Measurements from ENCODE around the gene GLRA3. TPM values are rescaled to one million over a fixed set of nuclear protein-coding genes. Genes with fewer than 3 reads are reported as not detected.

The GLRA3 gene
- total and polyA plus RNA-seq, 2 of the 8 experiments (the other 6 are each of a cell fraction or from before 2014, with no cell fraction given): 0.02 TPM; not detected in 1

GRCh38 chr4:174713821-174714220, 115.2 kb downstream of the GLRA3 start:
- H3K9me3 ChIP-seq (ENCODE audit: insufficient read depth in 2 of 2, low read depth in 1 of 2, low read length in 1 of 2): no peaks in the 10 kb centered on the region
- DNase-seq (ENCODE audit: low read depth in 1 of 2, low spot score in 2 of 2) (no peak), FAIRE-seq (no peak)
- H3K18ac ChIP-seq (ENCODE audit: extremely low read depth, low read length): no peak overlapping the region
- peaks cover 0 to 4% (median 2%) of the 10 kb centered on the region in 4 experiments; a peak in 1 of 7 replicates for H3K4me1 ChIP-seq (replicated peaks in 1 of 4; ENCODE audit: control insufficient read depth in 3 of 4, insufficient read depth in 4 of 4, low read length in 3 of 4)
- 0 out of 2 replicates have a peak overlapping the region, but pooled peaks have one; percentile 26 for H2AFZ ChIP-seq (ENCODE audit: low read length)
- no peak overlapping the region for H2BK120ac ChIP-seq (replicated peaks; ENCODE audit: low read depth, low read length)
- ChIA-PET POLR2A (ENCODE audit: partially characterized antibody) (no interaction called here), CTCF (ENCODE audit: partially characterized antibody) (interaction anchor here (0.9 to 3.6 kb wide), 23 partner anchors 10 to 539 kb away, joined by 3 to 12 read pairs (median 4); no protein-coding TSS in a partner anchor)
- H3K14ac ChIP-seq (ENCODE audit: insufficient read length): no peak overlapping the region
- H3K79me1 ChIP-seq (ENCODE audit: low read depth, low read length): no peaks in the 10 kb centered on the region
- H4K91ac ChIP-seq (replicated peaks; ENCODE audit: insufficient read length, low read length): no peak overlapping the region
- no peaks in the 10 kb centered on the region for H3K23me2 ChIP-seq (ENCODE audit: low read depth, low read length)
- no peaks in the 10 kb centered on the region for H3K36me3 ChIP-seq (ENCODE audit: control insufficient read depth in 2 of 4, insufficient read depth in 4 of 4, low read length in 3 of 4)
- no peak overlapping the region for H4K5ac ChIP-seq (ENCODE audit: insufficient read length, low read depth, low read length)
- H2AK5ac ChIP-seq (ENCODE audit: low read depth, low read length): no peak overlapping the region
- no peak overlapping the region for H3K27ac ChIP-seq (ENCODE audit: low read depth, low read length)
- no peaks in the 10 kb centered on the region for H3K79me2 ChIP-seq (ENCODE audit: control insufficient read depth in 1 of 2, insufficient read depth in 2 of 2, low read length in 2 of 2)
- no peak for TF ChIP-seq BRCA1 (IDR thresholded peaks at IDR 0.05; ENCODE audit: low read depth, low read length)
- TF ChIP-seq ZNF274 (IDR thresholded peaks at IDR 0.05; ENCODE audit: borderline replicate concordance, extremely low read depth, low read length): no peak
- TF ChIP-seq BACH1 (IDR thresholded peaks at IDR 0.05; ENCODE audit: low read length): no peak
- no peak for TF ChIP-seq SUZ12 (IDR thresholded peaks at IDR 0.05; ENCODE audit: low read length)
- TF ChIP-seq TBP (IDR thresholded peaks at IDR 0.05; ENCODE audit: low read depth, low read length): no peak
- TF ChIP-seq KDM4A (IDR thresholded peaks at IDR 0.05; ENCODE audit: low read depth, low read length, severe bottlenecking): no peak
- no peak for TF ChIP-seq SP4 (IDR thresholded peaks at IDR 0.05; ENCODE audit: low read length)
- TF ChIP-seq RAD21 (IDR thresholded peaks at IDR 0.05 in 1 of 2, conservative IDR thresholded peaks at IDR 0.05 in 1 of 2; ENCODE audit: low read depth in 2 of 2, low read length in 2 of 2): no peak
- no peak for TF ChIP-seq CBX5 (IDR thresholded peaks at IDR 0.05; ENCODE audit: low read depth, low read length)
- no peak for TF ChIP-seq SIN3A (conservative IDR thresholded peaks at IDR 0.05 in 1 of 2, IDR thresholded peaks at IDR 0.05 in 1 of 2; ENCODE audit: low read depth in 1 of 2, low read length in 2 of 2)
- TF ChIP-seq KDM5A (IDR thresholded peaks at IDR 0.05; ENCODE audit: low read length): no peak
- no peak for TF ChIP-seq SIRT6 (IDR thresholded peaks at IDR 0.05; ENCODE audit: low read length)
- TF ChIP-seq TAF1 (IDR thresholded peaks at IDR 0.05; ENCODE audit: low read depth, low read length): no peak
- H2BK5ac ChIP-seq (ENCODE audit: low read depth, low read length): no peak overlapping the region
- H2BK15ac ChIP-seq (ENCODE audit: low read length): no peak overlapping the region
- H2BK12ac ChIP-seq (ENCODE audit: low read depth, low read length): no peak overlapping the region
- H3K56ac ChIP-seq (replicated peaks; ENCODE audit: insufficient read length, low read depth, low read length): no peak overlapping the region
- H3K27me3 ChIP-seq (replicated peaks in 1 of 4; ENCODE audit: control insufficient read depth in 3 of 4, extremely low read depth in 1 of 4, insufficient read depth in 3 of 4, low read length in 3 of 4): no peaks in the 10 kb centered on the region
- no peak overlapping the region for H4K8ac ChIP-seq (ENCODE audit: extremely low read depth, insufficient read depth, low read length)
- no peak overlapping the region for H3K4me2 ChIP-seq (ENCODE audit: insufficient read depth in 1 of 2, low read depth in 2 of 2, low read length in 2 of 2)
- no peak overlapping the region for H3K23ac ChIP-seq (ENCODE audit: insufficient read length)
- H3K4me3 ChIP-seq (ENCODE audit: extremely low read depth in 1 of 4, insufficient read depth in 2 of 4, low read depth in 3 of 4, low read length in 4 of 4): no peak overlapping the region
- H3K4ac ChIP-seq (replicated peaks; ENCODE audit: insufficient read length, low read depth, low read length): no peak overlapping the region
- H4K20me1 ChIP-seq (replicated peaks in 1 of 2; ENCODE audit: control insufficient read depth in 1 of 2, insufficient read depth in 2 of 2, low read length in 2 of 2): no peaks in the 10 kb centered on the region
- WGBS, 2 experiments (ENCODE audit: extremely low coverage in 1 of 2, insufficient coverage in 1 of 2, insufficient read length in 1 of 2, insufficient replicate concordance in 2 of 2, low coverage in 1 of 2, low lambda C conversion rate in 2 of 2, missing lambda C conversion rate in 1 of 2): 74% methylated on average over 2 of the region's 2 CpGs; no CpG with 5 or more reads in 1 of the 2 experiments
- no peak overlapping the region for H2BK20ac ChIP-seq (ENCODE audit: low read length)
- no peak overlapping the region for H3K9ac ChIP-seq (replicated peaks in 1 of 4; ENCODE audit: extremely low read depth in 1 of 4, low read depth in 3 of 4, low read length in 3 of 4)

All from H1 (cell line).